Keratinocyte (primary cell): ENCODE measurements around the gene HPS1.

Experiments
- EZH2 ChIP-seq: IDR thresholded peaks from one replicate; pipeline ENCODE4 v1.6.1; 2012; ENCODE audit warnings: inconsistent platforms, mild to moderate bottlenecking, low read length, moderate library complexity
- TF ChIP-seq, protein P1 (sequence below), 3 experiments: IDR thresholded peaks in 1 of 3; conservative IDR thresholded peaks in 1 of 3; optimal IDR thresholded peaks in 1 of 3; 2 replicates in 2 of 3; 3 replicates in 1 of 3; pipeline versions ENCODE3 to v1.5.1; 2011; ENCODE audit warnings: low read length in 3 of 3, mild to moderate bottlenecking in 3 of 3, moderate library complexity in 2 of 3, control low read depth in 1 of 3, inconsistent platforms in 1 of 3; ENCODE audit not compliant: insufficient read depth in 2 of 3; ENCODE audit errors: extremely low read depth in 1 of 3

DNA sequence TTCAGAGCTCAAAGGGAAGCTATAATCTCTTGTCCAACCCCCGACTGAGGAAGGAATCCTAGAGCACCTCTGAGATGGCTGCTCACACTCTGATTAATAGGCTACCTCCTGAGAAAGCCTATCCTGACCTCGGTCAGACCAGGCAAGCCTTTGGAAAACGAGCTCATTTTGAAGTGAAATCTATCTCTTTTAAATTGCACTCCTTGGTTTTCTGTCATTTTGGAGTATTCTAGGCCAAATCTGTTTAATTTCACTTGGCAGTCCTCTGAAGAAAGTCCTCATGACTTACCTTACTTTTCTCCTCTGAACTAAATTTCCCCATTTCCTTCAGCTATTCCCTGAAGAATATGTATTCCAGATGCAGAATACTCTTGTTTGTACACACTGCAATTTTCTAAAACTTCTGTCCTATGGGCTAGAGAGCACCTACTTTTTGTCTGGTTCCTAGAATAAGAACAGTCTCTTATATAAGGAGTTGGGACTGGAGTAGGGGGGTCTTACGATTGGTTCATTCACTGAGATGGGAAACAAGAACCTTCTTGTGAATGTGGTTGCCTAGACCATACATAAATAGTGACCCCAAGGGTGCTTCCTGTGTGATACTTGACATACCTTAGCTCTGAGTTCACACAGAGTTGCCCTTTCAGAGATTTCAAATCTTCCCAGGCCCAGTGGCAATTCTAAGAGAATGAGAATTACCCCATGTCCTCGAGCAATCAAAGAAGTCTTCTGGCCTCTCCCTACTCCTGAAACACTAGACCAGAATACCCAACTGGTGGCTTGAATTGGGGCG lies 31.9 kb upstream of the HPS1 start:
- TF ChIP-seq, protein P1, sequence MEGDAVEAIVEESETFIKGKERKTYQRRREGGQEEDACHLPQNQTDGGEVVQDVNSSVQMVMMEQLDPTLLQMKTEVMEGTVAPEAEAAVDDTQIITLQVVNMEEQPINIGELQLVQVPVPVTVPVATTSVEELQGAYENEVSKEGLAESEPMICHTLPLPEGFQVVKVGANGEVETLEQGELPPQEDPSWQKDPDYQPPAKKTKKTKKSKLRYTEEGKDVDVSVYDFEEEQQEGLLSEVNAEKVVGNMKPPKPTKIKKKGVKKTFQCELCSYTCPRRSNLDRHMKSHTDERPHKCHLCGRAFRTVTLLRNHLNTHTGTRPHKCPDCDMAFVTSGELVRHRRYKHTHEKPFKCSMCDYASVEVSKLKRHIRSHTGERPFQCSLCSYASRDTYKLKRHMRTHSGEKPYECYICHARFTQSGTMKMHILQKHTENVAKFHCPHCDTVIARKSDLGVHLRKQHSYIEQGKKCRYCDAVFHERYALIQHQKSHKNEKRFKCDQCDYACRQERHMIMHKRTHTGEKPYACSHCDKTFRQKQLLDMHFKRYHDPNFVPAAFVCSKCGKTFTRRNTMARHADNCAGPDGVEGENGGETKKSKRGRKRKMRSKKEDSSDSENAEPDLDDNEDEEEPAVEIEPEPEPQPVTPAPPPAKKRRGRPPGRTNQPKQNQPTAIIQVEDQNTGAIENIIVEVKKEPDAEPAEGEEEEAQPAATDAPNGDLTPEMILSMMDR (optimal IDR thresholded peaks at IDR 0.05 in 1 of 3, IDR thresholded peaks at IDR 0.05 in 1 of 3, conservative IDR thresholded peaks at IDR 0.05 in 1 of 3; ENCODE audit: extremely low read depth in 1 of 3, insufficient read depth in 2 of 3, low read length in 3 of 3): no peak
- TF ChIP-seq EZH2: no peak
